ENCODE measurements around the gene INPP4B.
"Not testable (repeated sequence)": the region's sequence is repeated elsewhere in the genome, so short reads cannot be mapped to it uniquely, and the experiment has no call there.

INPP4B gene

DNA sequence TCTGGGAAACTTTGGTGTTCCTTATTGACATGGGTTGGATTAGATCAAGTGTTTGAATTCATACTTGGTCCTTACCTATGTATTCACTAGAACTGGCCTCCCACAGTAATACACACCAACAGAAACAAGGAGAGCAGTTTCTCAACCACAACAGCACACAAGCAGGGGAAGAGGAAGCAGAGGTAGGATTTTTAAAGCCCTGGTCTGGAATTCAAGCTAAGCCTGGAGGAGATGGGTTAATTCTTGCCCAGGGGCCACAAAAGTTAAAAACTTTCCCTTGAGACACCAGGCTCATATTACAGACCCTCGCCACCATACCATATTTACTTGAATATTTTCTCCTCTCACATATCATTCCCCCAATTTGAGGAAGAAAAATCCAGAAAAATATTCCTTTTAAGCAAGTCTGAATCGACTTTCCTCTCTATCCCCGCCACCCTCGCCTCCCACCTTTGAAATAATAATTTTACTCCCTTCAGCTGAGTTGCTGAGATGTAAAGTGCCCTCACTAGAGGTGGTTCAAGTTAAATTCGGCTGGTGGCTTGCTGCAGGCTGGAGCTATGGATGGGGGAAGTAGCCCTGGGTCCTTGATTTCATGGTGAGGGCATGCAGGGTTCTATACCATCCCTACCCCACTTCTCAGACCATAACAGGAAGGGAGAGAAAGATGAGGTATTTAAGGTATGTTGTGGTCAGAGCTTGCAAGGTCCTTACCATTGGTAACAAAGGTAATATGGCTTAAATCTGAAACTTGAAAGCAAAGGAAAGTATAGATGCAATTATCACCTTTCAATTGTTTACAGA is 440.2 kb downstream of the INPP4B start:
- peak overlapping the region; percentile 82 for H3K4me3 ChIP-seq (ENCODE audit: low read length)
- H2AFZ ChIP-seq (ENCODE audit: low read depth, low read length) = peak overlapping the region; percentile 72
- no peaks in the 10 kb centered on the region for H3K36me3 ChIP-seq (ENCODE audit: insufficient read depth, low read length)
- no peaks in the 10 kb centered on the region for H3K27me3 ChIP-seq (ENCODE audit: insufficient read depth, low read length)
- H3K4me1 ChIP-seq (ENCODE audit: insufficient read depth, low read length) = peaks cover 18% of the 10 kb centered on the region
- no peaks in the 10 kb centered on the region for H3K9me3 ChIP-seq (ENCODE audit: low read length)

GRCh38 chr4:142405021-142405694 is 440.9 kb downstream of the INPP4B start:
- Histone ChIP-seq H3K36me3 (ENCODE audit: insufficient read depth, low read length) (no peaks in the 10 kb centered on the region), H3K9me3 (ENCODE audit: low read length) (no peaks in the 10 kb centered on the region), H3K4me3 (ENCODE audit: low read length) (peak overlapping the region; percentile 82), H2AFZ (ENCODE audit: low read depth, low read length) (peak overlapping the region; percentile 72), H3K4me1 (ENCODE audit: insufficient read depth, low read length) (peaks cover 18% of the 10 kb centered on the region), H3K27me3 (ENCODE audit: insufficient read depth, low read length) (no peaks in the 10 kb centered on the region)

GRCh38 chr4:142404191-142404611 is 441.9 kb downstream of the INPP4B start:
- Histone ChIP-seq H3K4me3 (ENCODE audit: low read length) (peak overlapping the region; percentile 82), H3K9me3 (ENCODE audit: low read length) (no peaks in the 10 kb centered on the region), H3K27me3 (ENCODE audit: insufficient read depth, low read length) (no peaks in the 10 kb centered on the region), H2AFZ (ENCODE audit: low read depth, low read length) (peak overlapping the region; percentile 42), H3K36me3 (ENCODE audit: insufficient read depth, low read length) (no peaks in the 10 kb centered on the region), H3K4me1 (ENCODE audit: insufficient read depth, low read length) (peaks cover 18% of the 10 kb centered on the region)

- H2AFZ ChIP-seq (ENCODE audit: low read depth, low read length) = no peak overlapping the region
- no peak overlapping the region for H3K4me3 ChIP-seq (ENCODE audit: low read length)
- no peaks in the 10 kb centered on the region for H3K27me3 ChIP-seq (ENCODE audit: insufficient read depth, low read length)
- H3K9me3 ChIP-seq (ENCODE audit: low read length) = no peaks in the 10 kb centered on the region
- peaks cover 18% of the 10 kb centered on the region for H3K4me1 ChIP-seq (ENCODE audit: insufficient read depth, low read length)
- H3K36me3 ChIP-seq (ENCODE audit: insufficient read depth, low read length) = no peaks in the 10 kb centered on the region
These were observed 443.2 kb downstream of the INPP4B start for GRCh38 chr4:142402900-142403299.

DNA sequence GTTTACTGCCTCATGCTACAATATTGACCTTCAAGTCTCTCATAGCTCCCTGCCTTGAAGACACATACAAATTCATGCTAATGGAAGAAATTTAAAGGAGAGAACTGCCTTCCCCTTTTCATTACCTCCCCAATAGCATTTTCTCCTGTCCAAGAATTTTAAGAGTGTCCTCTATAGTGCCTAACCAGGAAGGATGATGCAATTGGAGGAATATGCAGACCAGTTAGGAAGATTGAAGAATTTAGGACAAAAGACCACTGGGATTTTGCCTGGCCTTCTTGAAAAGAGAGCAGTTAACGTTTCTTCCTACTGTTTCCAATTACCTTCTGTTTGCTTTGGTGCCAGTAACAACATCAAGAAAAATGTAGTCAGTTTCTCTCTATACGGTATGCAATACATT is 443.9 kb downstream of the INPP4B start:
- Histone ChIP-seq H3K27me3 (ENCODE audit: insufficient read depth, low read length) (no peaks in the 10 kb centered on the region), H3K9me3 (ENCODE audit: low read length) (no peaks in the 10 kb centered on the region), H3K4me3 (ENCODE audit: low read length) (no peak overlapping the region), H3K4me1 (ENCODE audit: insufficient read depth, low read length) (peaks cover 18% of the 10 kb centered on the region), H3K36me3 (ENCODE audit: insufficient read depth, low read length) (no peaks in the 10 kb centered on the region), H2AFZ (ENCODE audit: low read depth, low read length) (no peak overlapping the region)

DNA sequence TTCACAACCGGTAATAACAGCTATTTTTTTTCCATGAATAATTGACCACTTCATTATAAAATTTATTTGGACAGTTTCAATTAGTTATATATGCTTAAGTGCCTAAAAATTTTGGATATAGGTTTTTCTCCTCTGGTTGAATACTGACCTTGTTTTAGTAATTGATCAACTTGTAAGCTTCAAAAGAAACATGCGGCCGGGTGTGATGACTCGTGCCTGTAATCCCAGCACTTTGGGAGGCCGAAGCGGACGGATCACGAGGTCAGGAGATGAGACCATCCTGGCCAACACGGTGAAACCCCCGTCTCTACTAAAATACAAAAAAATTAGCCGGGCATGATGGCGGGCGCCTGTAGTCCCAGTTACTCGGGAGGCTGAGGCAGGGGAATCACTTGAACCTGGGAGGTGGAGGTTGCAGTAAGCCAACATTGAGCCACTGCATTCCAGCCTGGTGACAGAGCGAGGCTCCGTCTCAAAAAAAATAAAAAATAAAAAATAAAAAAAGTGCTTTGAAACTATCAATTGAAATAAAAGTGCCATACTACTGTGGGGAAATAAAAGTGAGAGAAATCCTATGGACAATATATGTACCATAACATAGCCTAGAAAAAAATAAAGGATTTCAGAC is 448.6 kb downstream of the INPP4B start:
- not testable (repeated sequence) for H3K36me3 ChIP-seq (ENCODE audit: insufficient read depth, low read length); H3K4me3 ChIP-seq (ENCODE audit: low read length); H3K9me3 ChIP-seq (ENCODE audit: low read length); H2AFZ ChIP-seq (ENCODE audit: low read depth, low read length); H3K27me3 ChIP-seq (ENCODE audit: insufficient read depth, low read length); H3K4me1 ChIP-seq (ENCODE audit: insufficient read depth, low read length)

DNA sequence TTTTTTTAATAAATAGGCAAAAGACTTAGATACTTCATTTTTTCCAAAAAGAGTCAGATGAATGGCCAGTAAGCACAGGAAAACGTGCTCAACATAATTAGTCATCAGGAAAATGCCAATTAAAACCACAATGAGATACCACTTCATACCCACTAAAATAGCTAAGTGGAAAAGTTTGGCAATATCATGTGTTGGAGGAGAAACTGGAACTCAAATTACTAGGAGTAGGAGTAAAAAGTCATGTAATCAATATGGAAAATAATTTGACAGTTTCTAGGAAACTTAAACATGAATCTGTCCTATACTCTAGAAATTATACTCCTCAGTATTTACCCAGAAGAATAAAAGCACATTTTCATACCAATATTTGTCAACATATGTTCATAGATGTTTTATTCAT is 449.8 kb downstream of the INPP4B start:
- no peaks in the 10 kb centered on the region for H3K36me3 ChIP-seq (ENCODE audit: insufficient read depth, low read length)

DNA sequence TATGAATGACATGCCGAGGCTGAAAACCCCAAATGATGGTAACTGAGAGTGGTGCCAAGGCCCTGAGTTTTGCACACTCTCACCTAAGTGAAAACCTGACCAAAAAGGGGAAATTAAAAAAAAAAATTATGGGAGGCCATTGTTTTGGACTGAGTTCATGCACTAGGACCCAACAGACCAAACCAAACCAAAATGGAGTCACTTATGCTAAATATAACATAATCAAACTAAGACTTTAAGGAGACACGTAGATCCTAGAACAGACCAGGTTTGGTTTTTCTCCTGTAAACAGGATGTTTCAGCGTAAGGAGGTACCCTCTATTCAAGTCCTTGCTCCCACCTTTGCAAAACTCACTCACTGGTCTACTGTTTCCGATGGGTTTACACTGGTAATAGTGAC is 453.0 kb downstream of the INPP4B start:
- Histone ChIP-seq H3K4me3 (ENCODE audit: low read length) (no peak overlapping the region), H2AFZ (ENCODE audit: low read depth, low read length) (no peak overlapping the region)

More for the DNA sequence above, 449.8 kb downstream of the INPP4B start:
- Histone ChIP-seq H2AFZ (ENCODE audit: low read depth, low read length) (no peak overlapping the region), H3K27me3 (ENCODE audit: insufficient read depth, low read length) (no peaks in the 10 kb centered on the region), H3K9me3 (ENCODE audit: low read length) (no peaks in the 10 kb centered on the region), H3K4me1 (ENCODE audit: insufficient read depth, low read length) (no peaks in the 10 kb centered on the region), H3K4me3 (ENCODE audit: low read length) (no peak overlapping the region)

GRCh38 chr4:142386856-142387255 is 459.2 kb downstream of the INPP4B start:
- no peaks in the 10 kb centered on the region for H3K27me3 ChIP-seq (ENCODE audit: insufficient read depth, low read length)
- no peak overlapping the region for H3K4me3 ChIP-seq (ENCODE audit: low read length)
- no peaks in the 10 kb centered on the region for H3K36me3 ChIP-seq (ENCODE audit: insufficient read depth, low read length)
- no peaks in the 10 kb centered on the region for H3K9me3 ChIP-seq (ENCODE audit: low read length)
- no peak overlapping the region for H2AFZ ChIP-seq (ENCODE audit: low read depth, low read length)
- no peaks in the 10 kb centered on the region for H3K4me1 ChIP-seq (ENCODE audit: insufficient read depth, low read length)

More for the DNA sequence above, 453.0 kb downstream of the INPP4B start:
- Histone ChIP-seq H3K27me3 (ENCODE audit: insufficient read depth, low read length) (no peaks in the 10 kb centered on the region), H3K4me1 (ENCODE audit: insufficient read depth, low read length) (no peaks in the 10 kb centered on the region), H3K9me3 (ENCODE audit: low read length) (no peaks in the 10 kb centered on the region), H3K36me3 (ENCODE audit: insufficient read depth, low read length) (no peaks in the 10 kb centered on the region)

DNA sequence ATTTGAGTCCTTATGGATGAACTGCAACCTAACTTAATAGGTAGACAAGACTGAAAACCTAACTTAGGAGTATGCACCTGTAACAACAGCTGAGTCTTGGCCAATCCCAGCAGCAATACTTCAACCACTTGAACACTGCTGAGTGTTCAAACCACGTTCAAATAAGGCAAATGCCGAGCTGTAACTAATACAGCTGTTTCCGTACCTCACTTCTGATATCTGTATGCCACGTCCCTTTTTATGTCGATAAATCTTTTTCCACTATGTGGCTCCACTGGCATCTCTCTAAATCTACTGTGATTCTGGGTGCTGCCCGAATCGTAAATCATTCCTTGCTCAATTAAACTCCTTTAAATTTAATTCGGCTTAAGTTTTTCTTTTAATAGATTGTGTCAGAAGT is 459.7 kb downstream of the INPP4B start:
- no peak overlapping the region for H3K4me3 ChIP-seq (ENCODE audit: low read length)
- no peaks in the 10 kb centered on the region for H3K36me3 ChIP-seq (ENCODE audit: insufficient read depth, low read length)
- H3K4me1 ChIP-seq (ENCODE audit: insufficient read depth, low read length) = no peaks in the 10 kb centered on the region
- no peak overlapping the region for H2AFZ ChIP-seq (ENCODE audit: low read depth, low read length)
- H3K9me3 ChIP-seq (ENCODE audit: low read length) = no peaks in the 10 kb centered on the region
- no peaks in the 10 kb centered on the region for H3K27me3 ChIP-seq (ENCODE audit: insufficient read depth, low read length)

- Histone ChIP-seq H3K9me3 (ENCODE audit: low read length) (no peaks in the 10 kb centered on the region), H3K4me3 (ENCODE audit: low read length) (no peak overlapping the region), H3K36me3 (ENCODE audit: insufficient read depth, low read length) (no peaks in the 10 kb centered on the region), H2AFZ (ENCODE audit: low read depth, low read length) (no peak overlapping the region), H3K4me1 (ENCODE audit: insufficient read depth, low read length) (peaks cover 3% of the 10 kb centered on the region), H3K27me3 (ENCODE audit: insufficient read depth, low read length) (no peaks in the 10 kb centered on the region)
These were observed 462.2 kb downstream of the INPP4B start for GRCh38 chr4:142383800-142384470.

DNA sequence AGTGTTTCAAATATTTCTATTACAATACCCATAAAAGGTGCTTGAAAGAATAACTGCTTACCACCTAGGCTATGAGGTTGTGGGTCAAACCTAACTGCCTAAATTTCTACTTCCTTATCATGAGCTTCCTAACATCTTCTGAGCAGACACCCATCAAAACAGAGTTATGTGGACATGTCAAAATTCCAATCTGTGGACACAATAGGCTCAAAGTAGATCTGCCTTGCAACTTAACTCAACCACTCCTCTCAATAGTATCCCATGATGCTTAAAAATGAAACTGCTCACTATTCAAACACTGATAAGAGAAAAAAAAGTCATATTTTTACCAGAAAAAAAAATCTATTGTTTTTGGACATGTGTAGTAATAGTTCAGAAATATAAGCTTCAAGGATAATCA is 462.7 kb downstream of the INPP4B start:
- no peak overlapping the region for H2AFZ ChIP-seq (ENCODE audit: low read depth, low read length)
- H3K27me3 ChIP-seq (ENCODE audit: insufficient read depth, low read length) = no peaks in the 10 kb centered on the region
- H3K4me1 ChIP-seq (ENCODE audit: insufficient read depth, low read length) = peaks cover 3% of the 10 kb centered on the region
- no peaks in the 10 kb centered on the region for H3K9me3 ChIP-seq (ENCODE audit: low read length)
- H3K4me3 ChIP-seq (ENCODE audit: low read length) = no peak overlapping the region
- H3K36me3 ChIP-seq (ENCODE audit: insufficient read depth, low read length) = no peaks in the 10 kb centered on the region
